Skin of body (tissue), 2 donors: ENCODE measurements around the gene PMVK. TPM values are rescaled to one million over a fixed set of nuclear protein-coding genes. Genes with fewer than 3 reads are reported as not detected.
A peak's percentile ranks its signal among the peaks of the same experiment; 100 is the strongest.

Experiments
- DNase-seq: peaks from one replicate; lab custom pipeline; 2025; lab: John Stamatoyannopoulos, UW
- total RNA-seq: library from RNA; depleted of rRNA; stranded (reverse); fragments of >200 nt; gene quantifications from one replicate; pipeline ENCODE4 v1.2.3, GENCODE V29; 2014

PMVK gene
- total RNA-seq, 1 donor from 2014 or later, result 18.9 TPM

- no peak for DNase-seq
These were observed 30.9 kb upstream of the PMVK start for GRCh38 chr1:154967331-154967950.

GRCh38 chr1:154966111-154966510 lies 29.6 kb upstream of the PMVK start:
- DNase-seq, result no peak

GRCh38 chr1:154964359-154964758 lies 27.8 kb upstream of the PMVK start:
- DNase-seq, result no peak

GRCh38 chr1:154963643-154964042 lies 27.1 kb upstream of the PMVK start:
- DNase-seq, result no peak

GRCh38 chr1:154962795-154963330 lies 26.3 kb upstream of the PMVK start:
- DNase-seq, result no peak

- DNase-seq, result no peak
These were observed 25.7 kb upstream of the PMVK start for GRCh38 chr1:154962156-154962749.

- peak; percentile 66 for DNase-seq
These were observed 25.0 kb upstream of the PMVK start, which contains the start of gene PYGO2 for GRCh38 chr1:154961207-154962155. TSS of gene PYGO2 (minus strand) at chr1:154961782. CDS start at chr1:154961576, 206 bp downstream.

GRCh38 chr1:154960446-154961136 lies 24.1 kb upstream of the PMVK start:
- DNase-seq, result no peak

GRCh38 chr1:154959426-154959780 lies 22.9 kb upstream of the PMVK start:
- no peak for DNase-seq

- no peak for DNase-seq
These were observed 22.3 kb upstream of the PMVK start for GRCh38 chr1:154958681-154959425.

GRCh38 chr1:154958036-154958435 lies 21.5 kb upstream of the PMVK start:
- no peak for DNase-seq

GRCh38 chr1:154957091-154957657 lies 20.7 kb upstream of the PMVK start:
- DNase-seq, result no peak

GRCh38 chr1:154956544-154956941 lies 20.0 kb upstream of the PMVK start:
- no peak for DNase-seq

- DNase-seq, result peak; percentile 95
These were observed 19.4 kb upstream of the PMVK start, which contains the start of gene PBXIP1 for GRCh38 chr1:154955718-154956543. TSS of gene PBXIP1 (minus strand) at chr1:154956099. CDS start at chr1:154953721, 2,378 bp downstream.

- no peak for DNase-seq
These were observed 18.7 kb upstream of the PMVK start for GRCh38 chr1:154955039-154955717.

- DNase-seq, result no peak
These were observed 18.0 kb upstream of the PMVK start for GRCh38 chr1:154954541-154954940.

- no peak for DNase-seq
These were observed 17.1 kb upstream of the PMVK start for GRCh38 chr1:154953611-154954038.

GRCh38 chr1:154952664-154953063 lies 16.1 kb upstream of the PMVK start:
- no peak for DNase-seq
